Fibroblast of peridontal ligament (primary cell): ENCODE measurements around the gene FAM156A.
A peak's percentile ranks its signal among the peaks of the same experiment; 100 is the strongest.
"Not testable (repeated sequence)": the region's sequence is repeated elsewhere in the genome, so short reads cannot be mapped to it uniquely, and the experiment has no call there.

Source experiments
- DNase-seq: peaks from one replicate; pipeline ENCODE4 v3.0.0-alpha.2; 2010; ENCODE audit errors: extremely low read depth

FAM156A gene, protein sequence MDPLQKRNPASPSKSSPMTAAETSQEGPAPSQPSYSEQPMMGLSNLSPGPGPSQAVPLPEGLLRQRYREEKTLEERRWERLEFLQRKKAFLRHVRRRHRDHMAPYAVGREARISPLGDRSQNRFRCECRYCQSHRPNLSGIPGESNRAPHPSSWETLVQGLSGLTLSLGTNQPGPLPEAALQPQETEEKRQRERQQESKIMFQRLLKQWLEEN

DNA sequence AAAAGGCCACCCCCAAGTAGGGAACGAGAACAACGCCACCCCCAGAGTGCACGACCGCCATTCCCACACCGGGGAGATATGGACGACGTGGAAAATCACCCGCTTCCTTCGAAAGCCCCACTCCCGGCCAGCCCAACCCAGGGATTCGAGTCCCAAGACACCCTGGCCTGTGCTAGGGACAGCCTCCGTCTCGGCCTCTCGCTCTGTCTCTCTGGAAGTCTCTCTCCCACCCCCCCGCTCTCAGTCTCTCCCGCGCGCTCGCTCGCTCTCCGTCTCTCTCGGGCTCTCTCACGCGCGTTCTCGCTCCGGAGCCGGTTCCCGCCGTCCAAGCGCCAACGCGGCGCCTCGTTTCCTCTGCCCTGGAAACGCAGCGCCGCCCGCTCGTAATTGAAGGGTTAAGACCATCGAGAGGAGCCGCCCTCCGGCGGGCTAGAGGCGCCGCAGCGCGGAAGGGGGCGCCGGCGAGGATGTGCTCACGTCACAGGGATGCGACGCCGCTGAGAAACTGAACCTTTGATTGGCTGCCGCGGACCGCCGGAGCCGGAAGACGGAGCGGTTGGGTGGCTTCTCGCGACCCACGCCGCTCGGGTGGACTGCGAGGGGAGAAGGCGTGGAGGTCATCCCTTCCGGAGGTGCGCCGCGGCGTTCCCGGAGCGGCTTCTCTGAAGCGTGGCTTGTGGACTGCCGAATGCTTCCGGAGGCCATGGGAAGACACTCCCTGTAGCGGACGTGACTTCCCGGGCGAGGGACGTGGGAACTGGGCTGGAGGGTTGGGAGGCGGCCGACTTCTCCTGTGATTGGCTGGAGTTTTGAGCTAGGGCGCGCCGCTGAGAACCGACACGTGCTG is at the start of gene FAM156A:
TSS of gene FAM156A (minus strand) at position 406 of the 847 bp plus-strand sequence. CDS start 9,930 bp downstream, outside the sequence.
- DNase-seq = not testable (repeated sequence)

DNA sequence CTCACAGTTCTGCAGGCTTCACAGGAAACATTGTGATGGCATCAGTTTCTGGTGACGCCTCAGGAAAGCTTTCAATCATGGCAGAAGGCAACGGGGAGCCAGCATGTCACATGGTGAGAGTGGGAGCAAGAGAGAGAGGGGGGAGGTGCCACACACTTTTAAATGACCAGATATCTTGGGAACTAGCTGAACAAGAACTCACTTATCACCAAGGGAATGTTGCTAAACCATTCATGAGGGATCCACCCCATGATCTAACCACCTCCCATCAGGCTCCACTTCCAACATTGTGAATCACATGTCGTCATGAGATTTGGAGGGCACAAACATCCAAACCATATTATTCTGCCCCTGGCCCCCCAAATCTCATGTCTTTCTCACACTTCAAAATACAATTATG is 47.0 kb upstream of the FAM156A start:
- no peak for DNase-seq

DNA sequence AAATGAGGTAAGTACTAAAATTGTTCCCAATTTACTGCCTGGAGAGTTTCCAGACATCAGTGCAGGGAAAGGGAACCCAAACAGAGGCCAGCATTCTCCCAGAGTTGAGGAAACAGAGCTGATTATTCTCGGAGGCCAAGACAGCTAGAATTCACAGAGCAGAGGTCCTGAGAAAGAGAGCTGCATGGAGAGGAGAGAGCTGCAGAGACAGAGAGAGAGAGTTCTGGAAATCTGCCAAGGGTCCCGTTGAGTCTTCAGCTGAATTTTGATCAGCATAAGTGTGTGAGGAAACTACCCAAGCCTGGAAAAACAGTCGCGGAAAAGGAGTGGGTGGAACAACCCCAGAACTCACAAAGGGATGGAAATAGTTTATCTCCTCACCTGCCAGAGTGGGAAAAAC is 46.5 kb upstream of the FAM156A start:
- no peak for DNase-seq

DNA sequence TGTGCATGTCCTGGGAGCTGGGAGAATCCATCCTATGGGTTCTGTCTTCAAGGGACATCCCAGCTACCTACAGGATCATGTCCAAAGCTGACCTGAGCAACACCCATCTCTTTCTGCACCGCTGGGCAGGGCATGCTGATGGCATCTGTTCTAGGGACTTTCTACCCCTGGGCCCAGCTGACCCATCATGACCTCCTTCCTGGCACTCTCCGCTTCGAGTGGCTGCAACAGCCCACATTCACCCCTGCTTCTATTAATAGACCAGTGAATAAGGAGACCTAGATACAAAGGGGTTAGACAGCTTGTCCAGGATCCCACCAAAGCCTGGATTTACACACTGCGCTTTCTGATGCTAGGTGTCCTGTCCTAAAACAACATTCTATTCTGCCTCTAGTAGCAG is 45.7 kb upstream of the FAM156A start:
- no peak for DNase-seq

DNA sequence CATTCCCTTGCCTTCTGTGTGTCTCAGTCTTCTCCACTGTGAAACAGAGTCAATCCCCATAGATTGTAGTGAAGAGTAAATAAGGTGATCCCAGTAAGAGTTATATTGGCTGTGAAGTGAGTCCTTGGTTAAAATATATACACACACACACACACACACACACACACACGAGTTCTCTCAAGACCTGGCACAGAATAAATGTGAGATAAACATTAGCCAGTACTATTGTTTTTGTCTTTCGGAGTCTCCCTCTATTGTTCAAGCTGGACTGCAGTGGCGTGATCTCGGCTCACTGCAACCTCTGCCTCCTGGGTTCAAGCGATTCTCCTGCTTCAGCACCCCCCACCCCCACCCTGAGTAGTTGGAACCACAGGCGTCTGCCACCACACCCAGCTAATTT is 44.8 kb upstream of the FAM156A start:
- DNase-seq = no peak

DNA sequence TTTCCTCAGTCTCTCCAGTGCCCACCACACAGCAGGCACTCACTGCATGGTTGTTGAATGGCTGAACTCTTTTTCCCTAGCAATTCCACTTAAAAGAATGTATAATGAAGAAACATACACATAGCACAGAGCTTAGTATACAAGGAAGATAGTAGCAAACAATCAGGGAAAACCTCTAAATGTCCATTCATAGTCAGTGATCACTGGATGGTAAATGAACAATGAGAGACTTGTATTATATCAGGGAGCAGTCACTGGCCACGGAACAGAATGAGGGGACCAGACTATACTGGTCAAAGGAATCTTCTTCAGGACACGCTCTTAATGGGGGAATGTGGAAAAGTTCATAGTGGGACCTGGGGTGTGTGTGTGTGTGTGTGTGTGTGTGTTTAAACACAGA is 43.6 kb upstream of the FAM156A start:
- DNase-seq = no peak

DNA sequence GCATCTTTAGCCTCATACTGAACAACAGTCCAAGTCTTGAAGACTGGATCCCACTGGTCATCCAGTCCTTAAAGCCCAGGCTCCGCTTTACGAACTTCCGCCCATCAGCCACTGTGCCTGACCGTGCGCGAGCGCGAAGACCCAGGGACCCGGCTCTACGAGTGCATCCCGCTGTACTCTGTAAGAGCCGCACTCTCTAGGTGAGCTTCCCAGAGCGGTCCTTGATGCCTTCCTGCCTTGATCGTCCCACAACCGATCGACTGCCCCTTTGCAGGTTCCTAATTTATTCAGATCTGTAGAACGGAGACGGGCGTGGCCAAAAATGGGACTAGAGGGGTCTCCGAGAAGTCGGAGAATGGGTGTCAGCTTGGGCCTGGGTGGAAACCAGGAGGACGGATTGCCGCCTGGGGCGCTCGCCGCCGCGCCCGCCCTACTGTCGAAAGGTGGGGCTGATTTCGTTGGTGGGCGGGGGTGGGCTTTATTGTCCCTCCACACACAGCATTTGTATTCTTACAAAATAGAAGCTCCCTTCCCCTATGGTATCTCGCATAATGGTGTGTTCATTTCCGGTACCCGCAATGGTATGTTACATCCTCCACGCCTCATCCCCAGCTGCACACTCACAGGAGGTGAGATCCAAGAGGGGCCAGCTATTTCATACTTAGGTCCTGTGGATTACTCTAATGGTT is 42.3 kb upstream of the FAM156A start:
- no peak for DNase-seq

DNA sequence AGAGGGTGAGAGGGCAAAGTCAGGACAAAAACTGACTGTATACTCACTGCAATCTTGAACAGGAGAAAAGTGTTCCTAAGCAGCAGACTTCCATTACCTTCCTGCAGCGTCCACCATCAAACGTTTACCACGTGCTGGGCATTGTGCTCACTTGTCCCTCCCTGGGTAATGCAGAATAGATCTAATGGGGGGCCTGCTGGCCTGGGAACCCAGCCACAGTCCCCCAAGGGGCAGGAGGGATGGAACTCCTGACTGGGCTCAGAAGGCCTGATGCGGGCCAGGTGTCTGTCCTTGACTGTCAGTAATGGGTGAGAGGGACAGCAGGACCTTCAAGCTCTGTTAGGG is 37.6 kb upstream of the FAM156A start:
- DNase-seq = no peak

DNA sequence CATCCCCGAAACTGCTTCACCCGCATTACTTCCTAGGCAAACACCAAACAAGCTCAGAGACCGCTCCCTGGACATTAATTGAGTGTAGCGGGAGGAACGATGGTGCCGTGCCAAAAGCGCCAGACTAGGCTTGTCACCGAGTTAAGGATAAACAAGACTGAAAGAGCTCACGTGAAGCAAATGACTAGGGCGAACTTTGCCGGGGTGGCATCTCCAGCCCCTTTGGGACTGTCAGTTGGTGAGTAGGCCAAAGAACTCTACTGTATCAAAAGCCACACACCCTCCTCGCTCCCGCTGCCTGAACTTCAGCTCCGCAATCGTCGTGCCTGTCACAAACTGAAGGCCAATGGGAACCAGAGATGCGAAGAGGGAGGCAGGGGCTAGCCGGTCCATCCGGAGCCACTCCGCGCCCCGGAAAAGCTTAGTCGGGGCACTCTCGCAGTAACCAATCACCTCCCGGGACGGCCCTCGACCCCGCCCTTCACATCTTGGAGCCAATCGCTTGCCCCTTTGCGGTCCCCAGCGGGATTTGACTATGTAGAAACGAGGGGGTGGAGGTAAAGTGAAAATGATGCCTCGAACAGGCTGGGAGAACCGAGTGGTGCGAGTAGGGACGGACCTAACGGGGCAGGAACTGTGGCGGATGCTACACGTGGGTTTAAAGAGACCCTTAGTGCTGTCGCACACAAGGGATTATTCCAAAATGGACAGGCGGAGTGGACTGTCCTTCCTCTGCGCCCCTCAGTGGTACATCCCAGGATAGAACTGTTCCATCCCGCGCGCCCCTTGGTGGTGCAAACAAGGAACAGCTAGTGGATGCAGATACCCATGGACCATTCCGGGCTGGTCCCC is 37.0 kb upstream of the FAM156A start:
- peak; percentile 94 for DNase-seq

DNA sequence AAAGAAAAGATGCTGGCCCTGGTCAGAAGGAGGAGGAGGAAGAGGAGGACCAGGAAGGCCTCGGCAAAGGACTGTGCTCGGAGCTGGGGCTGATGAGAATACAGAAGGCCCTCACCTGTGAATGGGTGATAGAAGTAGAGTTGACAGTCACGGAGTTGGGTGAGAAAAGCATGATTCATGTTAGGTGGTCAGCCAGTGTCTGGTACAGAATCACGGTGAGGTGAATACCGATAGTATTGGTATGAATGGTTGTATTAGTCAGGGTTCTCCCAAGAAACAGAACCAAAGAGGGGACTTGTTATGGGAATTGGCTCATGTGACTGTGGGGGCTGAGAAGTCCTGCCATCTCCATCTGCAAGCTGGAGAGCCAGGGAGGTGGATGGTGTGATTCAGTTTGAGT is 32.5 kb upstream of the FAM156A start:
- no peak for DNase-seq

DNA sequence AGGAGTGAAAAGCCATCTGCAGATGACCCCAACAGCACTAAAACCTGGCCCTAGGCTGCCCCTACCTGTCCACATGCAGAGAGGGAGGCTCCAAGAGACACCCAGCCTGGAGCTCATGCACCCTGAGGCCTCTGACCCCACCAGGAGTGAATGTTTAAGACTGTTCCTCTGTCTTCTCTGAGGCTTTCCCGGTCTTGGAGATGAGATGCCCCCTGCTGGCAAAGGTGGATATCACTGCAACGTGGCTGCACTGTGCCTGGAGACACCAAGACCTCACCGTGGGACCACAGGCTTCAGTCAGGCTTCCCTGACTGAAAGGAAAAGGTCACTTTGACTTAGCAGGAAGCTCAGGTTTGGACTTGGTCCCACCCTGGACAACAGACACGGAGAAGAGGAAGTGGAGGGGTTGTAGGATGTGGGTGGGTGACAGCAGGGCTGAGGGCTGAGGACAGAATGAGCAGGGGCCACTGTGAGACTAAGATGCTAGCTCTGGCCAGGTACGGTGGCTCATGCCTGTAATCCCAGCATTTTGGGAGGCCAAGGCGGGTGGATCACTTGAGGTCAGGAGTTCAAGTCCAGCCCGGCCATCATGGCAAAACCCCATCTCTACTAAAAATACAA is 31.8 kb upstream of the FAM156A start:
- peak; percentile 70 for DNase-seq

DNA sequence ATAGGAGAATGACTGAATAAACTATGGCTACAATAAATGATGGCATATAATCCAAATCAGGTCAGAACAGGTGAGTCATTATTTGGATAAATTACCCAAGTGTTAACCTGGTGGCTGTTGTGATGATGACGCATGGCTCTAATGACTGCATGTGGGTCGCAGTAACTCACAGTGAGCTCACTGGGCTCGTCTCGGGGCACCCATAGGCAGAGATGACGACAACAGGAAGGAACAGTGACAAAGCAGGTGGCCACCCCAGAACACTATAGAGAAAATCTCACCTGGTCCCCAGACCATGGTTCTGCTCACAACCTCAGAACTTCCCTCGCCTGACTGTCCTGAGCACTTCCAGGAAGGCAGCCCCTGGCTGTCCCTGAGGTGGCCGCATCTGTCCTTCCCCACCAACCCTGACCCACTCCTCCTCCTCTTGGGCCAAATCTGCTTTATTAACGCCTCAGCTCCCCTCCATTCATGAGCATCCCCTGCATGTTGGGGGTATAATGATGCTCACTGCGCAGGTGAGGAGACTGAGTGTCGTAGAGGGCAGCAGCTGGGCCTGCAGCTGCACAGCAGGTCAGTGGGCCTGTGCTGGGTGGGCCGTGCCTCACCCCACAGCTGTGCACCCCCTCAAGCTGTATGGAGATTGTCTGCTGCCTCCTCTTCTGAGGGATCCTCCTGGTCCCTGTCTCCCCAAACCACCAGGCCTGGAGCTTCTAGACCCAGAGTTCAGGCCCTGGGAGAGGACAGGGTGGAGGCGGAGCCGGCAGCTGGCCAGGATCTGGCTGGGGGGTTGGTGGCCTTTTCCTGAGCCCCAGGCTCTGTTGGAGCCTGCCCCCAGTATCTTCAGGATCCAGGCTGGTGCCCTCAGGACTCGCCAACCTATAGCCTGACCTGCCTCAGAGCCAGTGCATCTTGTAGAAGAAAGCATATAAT is 30.9 kb upstream of the FAM156A start:
- no peak for DNase-seq

DNA sequence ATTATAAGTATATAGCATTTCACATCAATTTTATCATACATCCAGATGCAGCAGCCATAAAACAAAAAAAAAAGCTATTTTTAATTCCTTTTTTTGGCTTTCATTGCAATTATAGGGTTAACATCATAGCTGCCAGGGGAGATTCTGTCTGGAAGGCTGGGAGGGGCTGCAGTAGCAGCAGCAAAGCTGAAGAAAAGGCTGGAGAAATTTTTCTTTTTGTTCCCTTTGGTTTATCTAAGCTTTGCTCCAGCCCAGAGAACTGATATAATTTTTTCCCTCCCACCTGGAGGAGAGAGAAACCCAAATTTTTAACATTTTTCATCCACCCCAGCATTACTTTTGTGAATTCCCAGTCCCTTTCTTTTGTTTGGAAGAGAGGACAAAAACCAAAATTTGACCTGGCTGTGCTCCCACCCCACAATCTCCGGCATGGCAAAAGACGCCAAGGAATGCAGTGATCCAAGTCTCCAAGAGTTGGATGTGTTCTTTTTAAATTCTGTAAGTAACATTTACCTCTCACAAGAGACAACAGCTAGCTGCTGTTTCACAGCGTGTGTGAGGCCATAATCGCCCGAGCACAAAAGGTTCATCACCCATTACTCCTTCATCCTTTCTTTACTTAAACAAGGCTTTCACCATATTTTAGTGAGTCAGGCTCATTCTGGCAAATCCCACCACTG is 25.1 kb upstream of the FAM156A start:
- peak; percentile 31 for DNase-seq

DNA sequence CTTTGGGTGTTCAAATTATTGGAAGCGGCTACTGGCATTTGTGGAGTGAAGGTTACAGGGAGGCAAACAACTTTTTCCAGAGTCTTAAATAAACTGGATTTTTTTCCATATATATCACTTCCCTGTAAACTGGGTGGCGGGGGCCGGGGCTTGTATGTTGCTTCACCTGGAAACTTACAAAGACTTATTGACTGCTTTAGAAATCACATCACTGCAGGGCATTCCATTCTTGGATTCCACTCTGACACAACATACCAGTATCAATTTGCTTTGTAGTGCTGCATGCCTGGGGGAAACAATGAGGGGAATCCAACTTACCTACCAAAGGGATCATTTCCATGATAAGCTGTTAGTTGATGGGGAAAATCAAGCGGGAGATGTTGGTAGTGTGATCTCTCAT is 21.7 kb upstream of the FAM156A start:
- peak; percentile 7 for DNase-seq

DNA sequence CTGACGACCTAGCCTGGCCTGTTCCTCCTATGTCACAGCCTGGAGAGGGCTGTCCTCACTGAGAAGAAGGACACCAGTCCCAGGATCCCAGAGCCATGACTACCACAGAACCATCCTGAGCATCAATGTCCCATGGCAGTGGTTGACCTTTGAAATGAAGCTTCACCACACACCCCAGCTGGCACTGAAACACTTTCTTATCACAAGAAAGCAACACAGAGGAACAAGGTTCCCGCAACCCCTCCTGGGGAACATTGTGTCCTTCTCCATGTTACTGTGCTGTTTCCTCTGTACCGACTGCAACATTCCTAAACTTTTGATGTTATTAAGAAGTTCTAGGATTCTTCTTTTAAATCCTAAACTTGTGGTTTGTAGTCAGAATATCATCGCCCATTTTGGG is 21.2 kb upstream of the FAM156A start:
- no peak for DNase-seq

DNA sequence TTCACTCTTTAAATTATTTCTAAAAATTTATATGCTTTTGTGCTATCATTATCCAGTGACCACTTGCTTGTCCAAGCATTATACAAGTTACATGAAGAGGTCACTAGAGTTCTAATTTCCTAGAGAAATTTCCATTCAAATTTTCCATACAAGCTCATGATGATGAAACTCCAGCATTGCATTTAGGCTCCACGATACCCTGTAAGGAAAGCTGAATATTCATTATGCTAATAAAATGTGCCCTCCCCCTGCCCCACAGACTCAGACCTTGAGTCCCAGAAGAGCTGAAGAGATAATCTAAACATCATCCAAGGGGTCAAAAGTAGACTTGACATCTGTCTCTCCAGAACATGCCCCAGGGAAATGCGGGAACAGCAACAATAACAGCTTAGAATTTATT is 19.6 kb upstream of the FAM156A start:
- DNase-seq = no peak

DNA sequence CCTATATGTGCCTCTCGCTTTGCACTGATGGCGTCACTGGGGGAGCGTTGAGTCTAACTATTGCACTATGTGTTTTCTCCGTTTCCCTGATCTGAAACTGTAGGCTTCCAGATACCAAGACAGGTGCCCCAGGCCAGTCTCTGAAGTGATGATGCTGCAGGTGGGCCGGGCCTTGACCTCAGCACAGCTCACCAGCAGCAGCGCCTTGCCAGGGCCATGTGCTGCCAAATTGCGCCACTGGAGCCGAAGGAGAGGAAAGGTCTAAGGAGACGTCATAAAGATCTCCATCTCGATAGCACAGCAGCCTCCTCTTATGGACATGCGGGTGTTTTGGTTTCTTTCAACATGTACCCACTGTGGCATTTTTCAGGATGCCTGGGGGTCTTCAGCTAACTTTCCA is 17.3 kb upstream of the FAM156A start:
- DNase-seq = not testable (repeated sequence)

DNA sequence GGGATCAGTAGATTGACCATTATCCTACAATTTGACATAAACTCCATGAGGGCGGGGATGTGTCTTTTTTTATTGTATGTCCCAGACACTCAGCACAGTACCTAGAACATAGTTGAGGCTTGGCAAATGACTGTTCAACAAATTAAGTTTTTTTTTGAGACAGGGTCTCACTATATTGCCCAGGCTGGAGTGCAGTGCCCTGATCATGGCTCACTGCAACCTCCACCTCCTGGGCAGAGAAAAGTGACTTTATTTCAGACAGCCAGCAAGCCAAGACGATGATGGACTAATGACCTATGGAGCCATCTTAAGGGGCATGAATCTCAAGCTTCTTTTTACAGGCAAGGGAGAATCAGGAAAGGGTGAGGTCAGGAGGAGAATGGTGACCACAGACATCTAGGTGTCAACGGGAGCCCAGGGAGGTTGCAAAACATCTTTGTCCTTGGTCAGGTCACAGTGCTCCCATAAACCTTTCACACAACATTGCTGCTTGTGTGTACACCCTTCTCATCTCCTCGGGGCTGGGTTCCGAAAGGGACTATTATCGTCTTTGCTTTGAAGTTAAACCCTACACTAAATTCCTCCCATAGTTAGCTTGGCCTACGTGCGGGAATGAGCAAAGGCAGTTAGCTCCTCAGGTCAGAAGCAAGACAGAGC is 16.1 kb upstream of the FAM156A start:
- DNase-seq = not testable (repeated sequence)

DNA sequence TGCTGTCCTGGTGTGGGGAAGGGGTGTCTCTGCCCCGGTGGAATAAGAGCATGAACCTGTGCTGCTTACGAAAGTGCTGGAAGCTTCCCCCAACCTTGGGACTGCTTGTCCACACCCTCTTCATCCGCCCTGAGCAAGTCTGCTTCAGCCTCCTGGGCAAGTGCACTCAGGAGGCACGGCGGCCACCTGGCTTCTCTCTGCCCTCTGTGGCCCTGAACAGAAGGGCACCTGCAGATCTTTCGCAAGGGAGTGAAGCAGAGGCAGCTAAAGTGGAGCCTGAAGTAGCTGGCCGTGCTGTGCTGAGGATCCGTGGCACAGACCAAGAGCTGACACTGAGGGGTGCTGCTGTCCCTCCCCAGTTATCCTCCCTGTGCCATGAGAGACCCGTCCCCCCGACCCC is 9.6 kb upstream of the FAM156A start:
- DNase-seq = not testable (repeated sequence)
